Left ventricle myocardium inferior (tissue), 1 donor: ENCODE data around the gene TEX51. TPM values are rescaled to one million over a fixed set of nuclear protein-coding genes. Genes with fewer than 3 reads are reported as not detected.

Source experiments
- DNase-seq: peaks from one replicate; pipeline ENCODE4 v3.0.0-alpha.2; 2020
- H3K27ac ChIP-seq: fragments of 200-600 bp; replicated peaks from 2 replicates; pipeline ENCODE4 v1.8.0; 2021
- H3K27me3 ChIP-seq: fragments of 200-600 bp; 2 replicates; pipeline ENCODE4 v1.8.0; 2021; ENCODE audit warnings: low read depth
- H3K36me3 ChIP-seq: fragments of 200-600 bp; 2 replicates; pipeline ENCODE4 v1.8.0; 2021
- H3K4me1 ChIP-seq: fragments of 200-600 bp; 2 replicates; pipeline ENCODE4 v1.8.0; 2021
- H3K4me3 ChIP-seq: fragments of 200-600 bp; 2 replicates; pipeline ENCODE4 v1.8.0; 2021; ENCODE audit warnings: mild to moderate bottlenecking, moderate library complexity
- H3K9me3 ChIP-seq: fragments of 200-600 bp; replicated peaks from 2 replicates; pipeline ENCODE4 v1.8.0; 2021
- intact Hi-C: fragments of 100-400 bp; cut with micrococcal nuclease; formaldehyde crosslinking; loops from one replicate; pipeline ENCODE4 v1.11.0; 2022
- total RNA-seq: library from RNA; stranded (reverse); fragmentation: NEBNext Ultra II Directional; extraction: Animal tissue kit (Norgen Biotek cat#: 25700); gene quantifications from one replicate; pipeline ENCODE4 v1.2.1, GENCODE V29; 2021
- TF ChIP-seq, protein P1 (sequence below): fragments of 200-600 bp; IDR thresholded peaks from 2 replicates; pipeline ENCODE4 v1.8.0; 2021; ENCODE audit warnings: antibody characterized with exemption, mild to moderate bottlenecking, borderline replicate concordance
- donor health status: DM: no; HTN: yes; CAD: no; lungs with severe emphysema.

Gene TEX51
- total RNA-seq, 1 donor from 2014 or later, result not detected

DNA sequence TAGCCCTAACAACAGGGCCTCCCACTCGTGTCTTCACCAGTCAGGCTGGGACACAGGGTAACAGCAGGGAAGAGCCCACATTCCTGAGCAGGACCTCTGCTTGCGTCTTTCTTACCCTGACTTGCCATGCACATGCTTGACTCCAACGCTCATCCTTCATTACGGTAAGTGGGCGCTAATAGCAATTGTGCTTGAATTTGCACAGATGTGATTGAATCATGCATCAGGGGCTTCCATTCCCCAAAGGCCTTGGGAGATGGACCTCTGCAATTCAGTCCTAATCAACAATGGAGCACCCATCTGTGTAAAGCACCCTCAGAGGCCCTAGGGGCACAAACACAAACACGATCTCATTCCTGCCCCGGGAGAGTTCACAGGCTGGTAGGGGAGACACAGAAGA is 13.5 kb downstream of the TEX51 start:
- Histone ChIP-seq H3K36me3 (no peaks in the 10 kb centered on the region), H3K27ac (no peak overlapping the region), H3K4me3 (no peak overlapping the region), H3K9me3 (no peaks in the 10 kb centered on the region), H3K27me3 (peaks cover 49% of the 10 kb centered on the region), H3K4me1 (no peaks in the 10 kb centered on the region)
- DNase-seq, result no peak
- TF ChIP-seq, protein P1, sequence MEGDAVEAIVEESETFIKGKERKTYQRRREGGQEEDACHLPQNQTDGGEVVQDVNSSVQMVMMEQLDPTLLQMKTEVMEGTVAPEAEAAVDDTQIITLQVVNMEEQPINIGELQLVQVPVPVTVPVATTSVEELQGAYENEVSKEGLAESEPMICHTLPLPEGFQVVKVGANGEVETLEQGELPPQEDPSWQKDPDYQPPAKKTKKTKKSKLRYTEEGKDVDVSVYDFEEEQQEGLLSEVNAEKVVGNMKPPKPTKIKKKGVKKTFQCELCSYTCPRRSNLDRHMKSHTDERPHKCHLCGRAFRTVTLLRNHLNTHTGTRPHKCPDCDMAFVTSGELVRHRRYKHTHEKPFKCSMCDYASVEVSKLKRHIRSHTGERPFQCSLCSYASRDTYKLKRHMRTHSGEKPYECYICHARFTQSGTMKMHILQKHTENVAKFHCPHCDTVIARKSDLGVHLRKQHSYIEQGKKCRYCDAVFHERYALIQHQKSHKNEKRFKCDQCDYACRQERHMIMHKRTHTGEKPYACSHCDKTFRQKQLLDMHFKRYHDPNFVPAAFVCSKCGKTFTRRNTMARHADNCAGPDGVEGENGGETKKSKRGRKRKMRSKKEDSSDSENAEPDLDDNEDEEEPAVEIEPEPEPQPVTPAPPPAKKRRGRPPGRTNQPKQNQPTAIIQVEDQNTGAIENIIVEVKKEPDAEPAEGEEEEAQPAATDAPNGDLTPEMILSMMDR, result no peak
- intact Hi-C loops, result no loop called here

DNA sequence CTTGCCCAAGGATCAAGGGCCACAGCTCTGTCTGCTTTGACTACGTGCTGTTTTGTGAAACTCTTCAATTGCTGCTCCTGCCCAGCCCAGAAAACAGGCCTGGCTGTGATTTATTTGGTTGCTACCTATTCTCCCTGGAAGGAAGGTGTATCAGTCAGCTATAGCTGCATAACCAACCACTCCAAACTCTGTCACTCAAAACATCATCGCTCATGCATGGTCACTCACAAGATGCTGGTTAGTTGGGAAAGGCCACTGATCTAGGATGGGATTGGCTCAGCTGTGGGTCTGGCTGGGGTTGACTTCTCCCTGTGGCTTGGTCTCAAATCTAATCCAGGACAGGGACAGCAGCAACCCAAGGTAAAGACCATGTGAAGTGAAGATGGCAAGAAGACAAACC is 14.6 kb downstream of the TEX51 start:
- H3K9me3 ChIP-seq, result no peaks in the 10 kb centered on the region
- no peaks in the 10 kb centered on the region for H3K4me1 ChIP-seq

DNA sequence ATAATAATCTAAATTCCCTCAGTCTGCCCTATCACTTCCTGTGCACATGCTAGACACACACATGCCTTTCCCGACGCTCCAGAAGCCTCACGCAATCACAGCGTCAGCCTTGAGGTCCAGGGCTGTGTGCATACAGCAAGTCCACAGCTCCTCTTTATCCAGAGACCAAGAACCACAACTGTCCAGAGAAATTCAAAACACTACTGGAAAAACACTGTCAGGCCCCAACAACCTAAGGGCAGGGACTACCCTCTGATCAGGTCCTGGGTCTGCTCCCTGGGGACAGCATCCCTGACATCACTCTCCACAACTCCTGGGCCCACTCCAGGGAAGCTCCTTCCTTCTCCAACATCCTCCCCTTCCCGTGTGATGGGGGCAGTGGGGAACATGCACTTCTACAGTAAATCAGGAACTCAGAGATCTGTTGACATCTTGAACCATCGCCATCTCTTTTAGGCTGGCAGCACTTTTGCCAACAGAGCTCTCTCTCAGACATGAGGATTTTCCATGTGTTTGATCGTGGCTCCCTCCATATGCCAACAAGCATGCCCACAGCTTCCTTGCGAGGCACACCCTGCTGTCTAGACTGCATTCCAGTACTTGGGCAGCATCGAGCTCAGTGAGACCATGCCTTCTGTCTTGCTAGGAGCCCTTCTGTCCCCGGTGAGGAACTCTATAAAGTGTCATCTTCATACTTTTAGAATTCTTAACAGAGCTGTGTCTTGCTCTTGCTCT is 15.4 kb downstream of the TEX51 start:
- H3K9me3 ChIP-seq, result no peaks in the 10 kb centered on the region
- peaks cover 30% of the 10 kb centered on the region for H3K27me3 ChIP-seq
- H3K4me1 ChIP-seq, result no peaks in the 10 kb centered on the region
- no peak overlapping the region for H3K27ac ChIP-seq
- intact Hi-C loops, result no loop called here
- no peak for DNase-seq
- TF ChIP-seq, protein P1, result no peak
- no peak overlapping the region for H3K4me3 ChIP-seq
- no peaks in the 10 kb centered on the region for H3K36me3 ChIP-seq

More for the DNA sequence above, 14.6 kb downstream of the TEX51 start:
- no peak for DNase-seq
- H3K27ac ChIP-seq, result no peak overlapping the region
- H3K36me3 ChIP-seq, result no peaks in the 10 kb centered on the region
- intact Hi-C loops, result no loop called here
- TF ChIP-seq, protein P1, result no peak
- peaks cover 38% of the 10 kb centered on the region for H3K27me3 ChIP-seq
- H3K4me3 ChIP-seq, result no peak overlapping the region

DNA sequence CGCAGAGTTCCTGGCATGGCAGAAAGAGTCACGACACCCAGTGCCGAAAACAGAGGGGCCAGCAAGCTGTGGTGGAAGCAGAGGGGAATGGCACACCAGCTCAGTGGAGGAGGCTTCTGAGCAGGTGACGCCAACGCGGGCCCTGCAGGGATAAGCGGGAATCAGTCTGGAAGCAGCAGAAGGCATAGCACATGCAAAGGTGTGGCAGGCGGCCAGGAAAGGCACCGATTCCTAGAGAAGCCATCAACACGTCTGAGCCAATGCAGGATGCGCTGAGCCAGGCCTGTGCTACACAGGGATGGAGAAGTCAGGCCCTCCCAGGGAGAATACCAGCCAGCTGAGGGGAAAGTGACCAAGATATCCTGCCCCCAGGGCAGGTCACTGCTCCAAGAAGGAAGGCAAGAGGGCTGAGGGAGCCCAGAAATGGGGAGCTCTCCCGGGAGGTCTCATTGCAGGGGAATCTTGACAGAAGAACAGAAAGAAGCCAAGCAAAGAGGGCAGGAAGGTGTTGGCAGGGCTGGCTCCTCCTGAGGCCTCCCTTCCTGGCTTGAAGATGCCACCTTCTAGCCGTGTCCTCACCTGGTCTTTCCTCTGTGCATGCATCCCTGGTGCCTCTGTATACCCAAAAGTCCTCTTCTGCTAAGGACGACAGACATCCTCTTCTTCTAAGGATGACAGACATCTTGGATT is 16.3 kb downstream of the TEX51 start:
- Histone ChIP-seq H3K4me1 (no peaks in the 10 kb centered on the region), H3K9me3 (no peaks in the 10 kb centered on the region), H3K27ac (no peak overlapping the region), H3K27me3 (peaks cover 21% of the 10 kb centered on the region), H3K36me3 (no peaks in the 10 kb centered on the region), H3K4me3 (no peak overlapping the region)
- no peak for DNase-seq
- TF ChIP-seq, protein P1, result no peak
- intact Hi-C loops, result no loop called here

DNA sequence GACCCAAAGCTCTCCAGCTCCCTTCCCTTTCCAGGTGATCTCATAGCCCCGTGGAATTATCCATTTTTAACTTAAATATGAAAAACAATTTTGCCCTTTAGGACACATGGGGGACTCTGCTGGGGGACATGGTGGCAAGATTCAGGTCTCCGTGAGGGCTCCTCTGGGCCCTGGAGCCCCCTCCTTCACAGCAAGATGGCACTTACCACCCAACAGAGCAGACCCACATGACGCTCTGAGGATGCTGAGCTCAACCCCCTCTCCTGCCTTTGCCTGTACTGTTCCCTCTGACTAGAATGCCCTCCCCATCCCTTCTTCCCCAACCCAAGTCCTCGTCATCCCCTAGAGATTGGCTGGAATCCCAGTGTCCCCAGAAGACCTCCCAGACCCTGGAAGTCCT is 17.2 kb downstream of the TEX51 start:
- intact Hi-C loops, result no loop called here
- TF ChIP-seq, protein P1, result no peak
- H3K27ac ChIP-seq, result no peak overlapping the region
- no peaks in the 10 kb centered on the region for H3K4me1 ChIP-seq
- no peaks in the 10 kb centered on the region for H3K36me3 ChIP-seq
- no peak for DNase-seq
- H3K9me3 ChIP-seq, result no peaks in the 10 kb centered on the region
- H3K4me3 ChIP-seq, result no peak overlapping the region
- H3K27me3 ChIP-seq, result peaks cover 18% of the 10 kb centered on the region
